Adrenal gland (tissue), 5 donors: Measurements from ENCODE around the gene AKT3.

ENCODE experiments used
- CTCF ChIP-seq, 6 experiments: fragments of 450-650 bp in 4 of 6; fragments of 200-600 bp in 2 of 6; sonication (generic) in 1 of 6; IDR thresholded peaks; 1 replicate in 5 of 6; 2 replicates in 1 of 6; pipeline versions ENCODE4 v1.5.1 to v1.8.0; 2016 to 2021; ENCODE audit warnings: antibody characterized with exemption in 6 of 6, mild to moderate bottlenecking in 2 of 6, moderate library complexity in 1 of 6
- POLR2A ChIP-seq, 2 donors: fragments of 450-650 bp; IDR thresholded peaks; one replicate each; pipeline ENCODE4 v1.6.1; 2017; ENCODE audit warnings: antibody characterized with exemption in 2 of 2, mild to moderate bottlenecking in 2 of 2, moderate library complexity in 1 of 2
- donor health status: DM: no; HTN: no; CAD: no.

- TF ChIP-seq CTCF (IDR thresholded peaks at IDR 0.05) = no peak
- no peak for TF ChIP-seq POLR2A (IDR thresholded peaks at IDR 0.05)
Observed at GRCh38 chr1:243523766-243524165, 326.3 kb downstream of the AKT3 start.
